ENCODE measurements around the gene PDILT. TPM values are rescaled to one million over a fixed set of nuclear protein-coding genes. Genes with fewer than 3 reads are reported as not detected.
"Not testable (repeated sequence)": the region's sequence is repeated elsewhere in the genome, so short reads cannot be mapped to it uniquely, and the experiment has no call there.

The PDILT gene
- total and polyA plus RNA-seq, 5 donors = not detected

DNA sequence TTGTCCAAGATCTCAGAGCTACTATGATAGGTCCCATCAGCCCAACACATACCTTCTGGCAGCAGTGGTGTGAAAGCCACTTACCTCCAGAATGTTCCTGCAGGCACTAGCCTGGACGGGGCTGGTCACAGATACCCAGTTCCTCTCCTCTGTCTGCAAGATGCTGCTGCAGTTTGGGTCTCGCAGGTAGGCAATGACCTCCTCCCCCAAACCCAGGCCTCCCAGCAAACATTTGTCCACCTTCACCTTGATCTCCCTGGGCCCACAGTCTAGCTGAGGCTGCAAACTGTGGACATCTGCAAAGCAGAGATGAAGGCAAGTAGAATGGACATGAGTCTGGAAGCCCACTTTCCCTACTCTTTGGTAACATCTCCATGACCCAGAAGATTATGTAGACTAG lies 84.4 kb downstream of the PDILT start:
- Histone ChIP-seq H3K4me1 (ENCODE audit: control insufficient read depth, insufficient read depth, low read length) (no peaks in the 10 kb centered on the region), H3K27ac (ENCODE audit: low read length) (no peak overlapping the region), H3K4me3 (ENCODE audit: low read length) (no peak overlapping the region), H3K9me3 (ENCODE audit: control insufficient read depth, low read length) (no peaks in the 10 kb centered on the region), H3K27me3 (ENCODE audit: control insufficient read depth, insufficient read depth) (no peaks in the 10 kb centered on the region)
- DNase-seq (no peak), ATAC-seq (peak in 1 of 2 donors; percentile 16)
- WGBS = 78% methylated on average over 2 of the region's 2 CpGs
- intact Hi-C loops (cut with DNase I) = no loop called here

DNA sequence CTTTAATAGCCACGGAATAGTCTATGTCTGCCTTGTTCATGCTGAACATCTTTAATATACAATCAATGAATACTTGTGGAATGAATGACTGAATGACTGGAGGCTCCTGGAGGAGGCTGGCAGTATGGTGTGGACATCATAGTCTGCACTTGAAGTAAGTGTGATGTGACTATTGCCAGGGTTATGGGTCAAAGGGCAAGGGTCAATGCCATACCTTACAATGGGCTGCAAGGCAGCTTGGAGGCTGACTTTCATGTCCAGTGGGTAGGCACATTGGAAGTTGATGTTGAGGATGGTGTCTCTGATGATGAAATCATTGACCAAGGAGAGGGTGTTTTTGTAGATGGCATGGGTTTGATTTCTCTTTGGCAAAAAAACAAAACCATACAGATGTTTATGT lies 85.1 kb downstream of the PDILT start:
- no peak overlapping the region for H3K4me3 ChIP-seq (ENCODE audit: low read length)
- 69% methylated on average over 1 of the region's 1 CpG for WGBS
- no peaks in the 10 kb centered on the region for H3K4me1 ChIP-seq (ENCODE audit: control insufficient read depth, insufficient read depth, low read length)
- no peaks in the 10 kb centered on the region for H3K9me3 ChIP-seq (ENCODE audit: control insufficient read depth, low read length)
- ATAC-seq (no peak), DNase-seq (no peak)
- H3K27ac ChIP-seq (ENCODE audit: low read length) = no peak overlapping the region
- intact Hi-C loops (cut with DNase I) = no loop called here
- H3K27me3 ChIP-seq (ENCODE audit: control insufficient read depth, insufficient read depth) = no peaks in the 10 kb centered on the region

DNA sequence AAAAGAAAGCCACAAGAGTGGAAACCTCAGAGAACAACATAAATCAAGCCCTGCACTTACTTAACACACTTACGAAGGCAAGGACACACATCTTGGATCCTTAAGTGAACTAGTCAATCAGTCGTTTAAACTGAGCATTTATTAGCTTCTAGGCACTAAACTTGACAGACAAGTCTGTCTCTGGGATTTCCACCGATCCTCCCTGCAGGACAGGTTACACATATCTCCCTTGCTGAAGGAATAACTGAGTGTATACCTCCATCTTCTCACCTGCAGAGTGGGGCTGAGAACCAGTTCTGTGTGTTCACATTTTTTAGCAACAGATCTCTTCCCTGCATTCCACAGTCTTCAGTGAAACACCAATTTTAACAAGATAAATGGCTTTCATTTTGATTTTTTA lies 86.1 kb downstream of the PDILT start:
- intact Hi-C loops (cut with DNase I) = no loop called here
- WGBS = 67% methylated on average over 3 of the region's 3 CpGs

DNA sequence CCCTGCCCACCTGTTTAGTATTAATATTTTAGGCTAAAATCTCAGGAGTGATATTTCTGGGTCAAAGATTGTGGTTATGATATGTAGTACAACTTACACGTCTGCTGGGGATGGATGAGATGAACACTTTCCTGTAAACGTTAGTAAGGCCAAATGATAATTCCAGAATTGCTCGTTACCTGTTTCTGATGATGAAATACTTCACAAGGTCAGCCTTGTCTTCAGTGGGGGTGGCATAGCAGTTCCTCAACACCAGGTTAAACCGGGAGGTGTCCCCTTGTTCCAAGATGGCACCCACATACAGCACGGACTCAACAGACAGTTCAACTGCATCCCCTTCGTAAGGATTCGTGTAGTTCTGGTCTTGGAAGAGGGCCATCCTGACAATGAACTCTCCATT lies 86.5 kb downstream of the PDILT start:
- no peaks in the 10 kb centered on the region for H3K9me3 ChIP-seq (ENCODE audit: control insufficient read depth, low read length)
- WGBS = 70% methylated on average over 7 of the region's 7 CpGs
- no peak overlapping the region for H3K27ac ChIP-seq (ENCODE audit: low read length)
- no peaks in the 10 kb centered on the region for H3K4me1 ChIP-seq (ENCODE audit: control insufficient read depth, insufficient read depth, low read length)
- intact Hi-C loops (cut with DNase I) = no loop called here
- no peak for DNase-seq
- no peak for ATAC-seq
- no peak overlapping the region for H3K4me3 ChIP-seq (ENCODE audit: low read length)
- no peaks in the 10 kb centered on the region for H3K27me3 ChIP-seq (ENCODE audit: control insufficient read depth, insufficient read depth)

More for the DNA sequence above, 86.1 kb downstream of the PDILT start:
- H3K4me1 ChIP-seq (ENCODE audit: control insufficient read depth, insufficient read depth, low read length) = no peaks in the 10 kb centered on the region
- no peak for ATAC-seq
- no peaks in the 10 kb centered on the region for H3K27me3 ChIP-seq (ENCODE audit: control insufficient read depth, insufficient read depth)
- DNase-seq = no peak
- no peak overlapping the region for H3K27ac ChIP-seq (ENCODE audit: low read length)
- no peaks in the 10 kb centered on the region for H3K9me3 ChIP-seq (ENCODE audit: control insufficient read depth, low read length)
- no peak overlapping the region for H3K4me3 ChIP-seq (ENCODE audit: low read length)

DNA sequence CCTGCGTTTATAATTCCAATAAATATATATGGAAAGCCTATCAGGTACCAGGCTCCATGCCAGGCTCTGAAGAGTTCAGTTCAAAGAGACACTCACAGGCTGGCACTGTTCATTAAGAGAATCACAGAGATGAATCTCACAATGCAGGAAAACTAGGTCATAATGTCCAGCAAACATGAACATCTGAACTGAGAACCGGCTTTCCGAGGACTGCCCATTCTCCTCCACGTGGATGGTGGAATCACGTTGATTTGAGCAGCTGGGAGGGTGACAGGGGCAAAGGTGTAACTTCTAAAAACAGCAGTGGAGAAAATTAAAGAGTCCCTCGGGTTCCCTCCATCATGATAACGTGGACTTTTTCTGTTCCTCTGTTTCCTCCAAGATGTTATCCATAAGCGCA lies 87.4 kb downstream of the PDILT start:
- intact Hi-C loops (cut with DNase I) = no loop called here
- no peak overlapping the region for H3K4me3 ChIP-seq (ENCODE audit: low read length)
- H3K27ac ChIP-seq (ENCODE audit: low read length) = no peak overlapping the region
- H3K4me1 ChIP-seq (ENCODE audit: control insufficient read depth, insufficient read depth, low read length) = no peaks in the 10 kb centered on the region
- ATAC-seq (no peak), DNase-seq (no peak)
- whole genome bisulfite sequencing = 55% methylated on average over 8 of the region's 8 CpGs
- no peaks in the 10 kb centered on the region for H3K9me3 ChIP-seq (ENCODE audit: control insufficient read depth, low read length)
- H3K27me3 ChIP-seq (ENCODE audit: control insufficient read depth, insufficient read depth) = no peaks in the 10 kb centered on the region

DNA sequence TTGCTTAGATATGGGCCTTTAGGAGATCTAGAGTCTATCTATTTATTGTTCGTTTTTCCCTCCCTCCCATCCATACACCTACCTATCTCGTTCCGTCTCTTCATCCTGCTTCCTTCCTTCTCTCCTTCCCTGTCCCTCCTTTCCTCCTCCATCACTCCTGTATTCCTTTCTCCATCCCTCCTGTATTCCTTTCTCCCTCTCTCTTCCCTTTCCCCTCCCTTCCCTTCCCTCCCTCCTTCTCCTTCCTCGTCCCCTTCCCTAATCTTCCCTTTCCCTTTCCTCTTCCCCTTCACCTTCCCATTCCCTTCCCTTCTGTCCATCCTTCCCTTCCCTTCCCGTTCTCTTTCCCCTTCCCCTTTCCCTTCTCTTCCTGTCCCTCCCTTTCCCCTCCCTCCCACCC lies 87.8 kb downstream of the PDILT start:
- 56% methylated on average over 5 of the region's 5 CpGs for whole genome bisulfite sequencing
- Histone ChIP-seq H3K27ac (ENCODE audit: low read length) (no peak overlapping the region), H3K9me3 (ENCODE audit: control insufficient read depth, low read length) (no peaks in the 10 kb centered on the region), H3K27me3 (ENCODE audit: control insufficient read depth, insufficient read depth) (no peaks in the 10 kb centered on the region), H3K4me1 (ENCODE audit: control insufficient read depth, insufficient read depth, low read length) (no peaks in the 10 kb centered on the region), H3K4me3 (ENCODE audit: low read length) (no peak overlapping the region)
- no peak for DNase-seq
- ATAC-seq = no peak
- intact Hi-C loops (cut with DNase I) = no loop called here

DNA sequence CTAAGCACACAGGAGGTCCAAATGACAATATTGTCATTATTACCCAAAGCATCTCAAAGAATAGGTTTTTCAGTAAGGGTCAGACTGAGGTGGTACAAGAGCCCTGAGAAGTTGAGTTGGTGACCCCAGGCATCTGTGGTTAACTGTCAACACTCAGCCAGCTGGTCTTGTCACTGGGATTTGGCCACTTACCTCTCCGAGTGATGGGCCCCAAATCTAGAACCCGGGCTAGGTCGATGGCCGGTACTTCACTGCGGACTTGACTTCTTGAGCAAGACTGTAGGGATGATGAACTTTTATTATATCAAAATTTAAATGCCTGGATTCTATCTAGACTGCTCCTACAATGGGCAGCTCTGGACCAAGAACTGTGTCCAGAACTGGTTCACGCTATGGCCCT lies 88.8 kb downstream of the PDILT start:
- no peaks in the 10 kb centered on the region for H3K9me3 ChIP-seq (ENCODE audit: control insufficient read depth, low read length)
- H3K27ac ChIP-seq (ENCODE audit: low read length) = no peak overlapping the region
- ATAC-seq (no peak), DNase-seq (no peak)
- no peaks in the 10 kb centered on the region for H3K27me3 ChIP-seq (ENCODE audit: control insufficient read depth, insufficient read depth)
- no peak overlapping the region for H3K4me3 ChIP-seq (ENCODE audit: low read length)
- no peaks in the 10 kb centered on the region for H3K4me1 ChIP-seq (ENCODE audit: control insufficient read depth, insufficient read depth, low read length)
- 93% methylated on average over 6 of the region's 6 CpGs for WGBS
- intact Hi-C loops (cut with DNase I) = no loop called here

DNA sequence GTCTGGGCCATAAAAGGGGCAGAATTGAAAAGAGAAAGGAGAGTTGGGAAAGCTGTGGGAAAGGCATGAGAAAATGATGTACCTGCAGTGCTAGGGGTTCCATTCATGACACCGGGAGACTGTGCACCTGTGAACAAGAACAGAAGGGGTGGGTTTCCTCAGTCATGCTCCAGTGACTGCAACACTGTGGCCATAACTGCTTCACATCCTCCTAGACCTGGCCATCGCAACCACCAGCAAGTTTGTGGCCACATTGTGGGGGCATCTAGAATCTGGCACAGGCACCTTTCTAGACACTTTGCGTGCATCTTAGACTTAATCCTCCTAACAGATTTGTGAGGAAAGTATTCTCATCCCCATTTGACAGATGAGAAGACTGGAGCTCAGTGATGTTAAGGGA lies 90.0 kb downstream of the PDILT start:
- DNase-seq (no peak), ATAC-seq (no peak)
- Histone ChIP-seq H3K9me3 (ENCODE audit: control insufficient read depth, low read length) (no peaks in the 10 kb centered on the region), H3K27me3 (ENCODE audit: control insufficient read depth, insufficient read depth) (no peaks in the 10 kb centered on the region), H3K4me3 (ENCODE audit: low read length) (no peak overlapping the region), H3K4me1 (ENCODE audit: control insufficient read depth, insufficient read depth, low read length) (no peaks in the 10 kb centered on the region), H3K27ac (ENCODE audit: low read length) (no peak overlapping the region)
- WGBS = 90% methylated on average over 3 of the region's 3 CpGs
- intact Hi-C loops (cut with DNase I) = no loop called here

DNA sequence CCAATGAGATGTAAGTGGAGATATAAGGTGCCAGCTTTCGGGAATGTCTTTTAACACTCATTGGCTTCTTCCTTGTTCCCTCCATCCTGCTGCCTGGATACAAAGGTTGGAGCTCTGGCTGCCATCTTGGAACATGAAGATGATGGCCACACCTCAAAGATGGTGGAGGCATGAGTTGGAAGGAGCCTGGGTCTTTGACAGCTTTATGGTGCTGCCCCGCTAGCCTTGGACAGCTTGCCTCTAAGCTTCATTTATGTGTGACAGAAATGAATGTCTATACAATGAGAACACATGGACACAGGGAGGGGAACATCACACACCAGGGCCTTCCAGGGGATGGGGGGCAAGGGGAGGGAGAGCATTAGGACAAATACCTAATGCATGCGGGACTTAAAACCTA lies 90.8 kb downstream of the PDILT start:
- Histone ChIP-seq H3K4me1 (ENCODE audit: control insufficient read depth, insufficient read depth, low read length) (no peaks in the 10 kb centered on the region), H3K9me3 (ENCODE audit: control insufficient read depth, low read length) (no peaks in the 10 kb centered on the region), H3K27ac (ENCODE audit: low read length) (no peak overlapping the region), H3K4me3 (ENCODE audit: low read length) (no peak overlapping the region), H3K27me3 (ENCODE audit: control insufficient read depth, insufficient read depth) (no peaks in the 10 kb centered on the region)
- ATAC-seq = no peak
- WGBS = 86% methylated on average over 3 of the region's 3 CpGs
- DNase-seq = no peak
- intact Hi-C loops (cut with DNase I) = no loop called here

DNA sequence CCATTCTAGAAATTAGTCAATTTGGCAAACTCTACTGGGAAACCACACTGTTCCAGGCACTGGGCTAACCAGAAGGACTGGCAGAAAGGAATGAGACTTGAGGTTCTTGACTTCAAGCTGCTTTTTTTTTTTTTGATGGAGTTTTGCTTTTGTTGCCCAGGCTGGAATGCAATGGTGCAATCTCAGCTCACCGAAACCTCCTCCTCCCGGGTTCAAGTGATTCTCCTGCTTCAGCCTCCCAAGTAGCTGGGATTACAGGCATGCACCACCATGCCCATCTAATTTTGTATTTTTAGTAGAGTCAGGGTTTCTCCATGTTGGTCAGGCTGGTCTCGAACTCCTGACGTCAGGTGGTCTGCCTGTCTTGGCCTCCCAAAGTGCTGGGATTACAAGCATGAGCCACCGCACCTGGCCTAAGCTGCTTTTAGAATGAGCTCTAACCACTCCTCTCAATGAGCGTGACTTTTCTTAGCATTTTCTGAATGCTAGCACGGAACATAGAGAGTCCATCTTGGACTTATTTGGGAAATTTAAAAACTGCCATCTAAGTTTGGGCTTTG lies 91.9 kb downstream of the PDILT start:
- H3K4me1 ChIP-seq (ENCODE audit: control insufficient read depth, insufficient read depth, low read length); H3K27ac ChIP-seq (ENCODE audit: low read length); H3K9me3 ChIP-seq (ENCODE audit: control insufficient read depth, low read length); DNase-seq; intact Hi-C loops (cut with DNase I); ATAC-seq; H3K27me3 ChIP-seq (ENCODE audit: control insufficient read depth, insufficient read depth); H3K4me3 ChIP-seq (ENCODE audit: low read length): not testable (repeated sequence)
- WGBS = 84% methylated on average over 7 of the region's 7 CpGs

DNA sequence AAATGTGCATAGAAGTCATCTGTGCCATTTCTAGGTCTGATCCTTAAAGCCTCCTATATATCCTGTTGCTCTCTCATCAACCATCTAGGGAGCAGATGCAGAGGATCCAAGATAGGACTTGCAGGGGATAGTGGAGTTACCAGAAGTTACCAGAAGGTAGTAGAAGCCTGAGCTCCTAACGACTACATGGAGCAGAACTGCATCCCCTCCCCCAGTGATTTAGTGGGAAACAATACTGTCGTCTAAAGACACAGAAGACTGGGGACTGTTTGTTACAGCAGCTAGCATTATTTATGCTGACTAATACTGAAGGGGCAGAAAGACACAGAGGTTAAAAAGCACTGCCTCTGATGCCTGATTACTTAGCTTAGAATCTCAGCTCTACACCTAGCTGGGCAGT lies 93.0 kb downstream of the PDILT start:
- Histone ChIP-seq H3K27ac (ENCODE audit: low read length) (no peak overlapping the region), H3K4me1 (ENCODE audit: control insufficient read depth, insufficient read depth, low read length) (no peaks in the 10 kb centered on the region), H3K4me3 (ENCODE audit: low read length) (no peak overlapping the region), H3K9me3 (ENCODE audit: control insufficient read depth, low read length) (no peaks in the 10 kb centered on the region), H3K27me3 (ENCODE audit: control insufficient read depth, insufficient read depth) (no peaks in the 10 kb centered on the region)
- intact Hi-C loops (cut with DNase I) = no loop called here
- ATAC-seq (no peak), DNase-seq (no peak)
- WGBS = 68% methylated on average over 2 of the region's 2 CpGs
